GM12873 (cell line): ENCODE results near the gene PSMG1.

ENCODE experiments used
- TF ChIP-seq, protein P1 (sequence below): IDR thresholded peaks from 2 replicates; pipeline ENCODE4 v1.5.1; 2012; ENCODE audit warnings: low read depth, mild to moderate bottlenecking, moderate library complexity, low read length, control low read depth; ENCODE audit not compliant: insufficient read depth; ENCODE audit errors: missing control alignments

The PSMG1 gene

DNA sequence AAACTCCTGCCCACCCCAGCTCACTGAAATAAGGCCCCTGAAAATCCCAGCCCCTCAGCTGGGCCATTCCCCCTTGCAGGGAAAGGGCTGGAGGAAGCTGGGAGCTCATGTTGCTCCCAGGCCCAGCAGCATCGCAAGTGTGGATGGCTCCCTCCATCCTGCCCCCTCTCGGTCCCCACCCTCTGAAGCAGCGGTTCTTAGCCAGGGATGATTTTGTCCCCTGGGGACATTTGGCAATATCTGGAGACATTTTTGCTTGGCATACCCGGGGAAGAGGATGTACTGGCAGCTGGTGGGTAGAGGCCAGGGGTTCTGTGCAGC lies 56.8 kb downstream of the PSMG1 start:
- TF ChIP-seq, protein P1, sequence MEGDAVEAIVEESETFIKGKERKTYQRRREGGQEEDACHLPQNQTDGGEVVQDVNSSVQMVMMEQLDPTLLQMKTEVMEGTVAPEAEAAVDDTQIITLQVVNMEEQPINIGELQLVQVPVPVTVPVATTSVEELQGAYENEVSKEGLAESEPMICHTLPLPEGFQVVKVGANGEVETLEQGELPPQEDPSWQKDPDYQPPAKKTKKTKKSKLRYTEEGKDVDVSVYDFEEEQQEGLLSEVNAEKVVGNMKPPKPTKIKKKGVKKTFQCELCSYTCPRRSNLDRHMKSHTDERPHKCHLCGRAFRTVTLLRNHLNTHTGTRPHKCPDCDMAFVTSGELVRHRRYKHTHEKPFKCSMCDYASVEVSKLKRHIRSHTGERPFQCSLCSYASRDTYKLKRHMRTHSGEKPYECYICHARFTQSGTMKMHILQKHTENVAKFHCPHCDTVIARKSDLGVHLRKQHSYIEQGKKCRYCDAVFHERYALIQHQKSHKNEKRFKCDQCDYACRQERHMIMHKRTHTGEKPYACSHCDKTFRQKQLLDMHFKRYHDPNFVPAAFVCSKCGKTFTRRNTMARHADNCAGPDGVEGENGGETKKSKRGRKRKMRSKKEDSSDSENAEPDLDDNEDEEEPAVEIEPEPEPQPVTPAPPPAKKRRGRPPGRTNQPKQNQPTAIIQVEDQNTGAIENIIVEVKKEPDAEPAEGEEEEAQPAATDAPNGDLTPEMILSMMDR: no peak

DNA sequence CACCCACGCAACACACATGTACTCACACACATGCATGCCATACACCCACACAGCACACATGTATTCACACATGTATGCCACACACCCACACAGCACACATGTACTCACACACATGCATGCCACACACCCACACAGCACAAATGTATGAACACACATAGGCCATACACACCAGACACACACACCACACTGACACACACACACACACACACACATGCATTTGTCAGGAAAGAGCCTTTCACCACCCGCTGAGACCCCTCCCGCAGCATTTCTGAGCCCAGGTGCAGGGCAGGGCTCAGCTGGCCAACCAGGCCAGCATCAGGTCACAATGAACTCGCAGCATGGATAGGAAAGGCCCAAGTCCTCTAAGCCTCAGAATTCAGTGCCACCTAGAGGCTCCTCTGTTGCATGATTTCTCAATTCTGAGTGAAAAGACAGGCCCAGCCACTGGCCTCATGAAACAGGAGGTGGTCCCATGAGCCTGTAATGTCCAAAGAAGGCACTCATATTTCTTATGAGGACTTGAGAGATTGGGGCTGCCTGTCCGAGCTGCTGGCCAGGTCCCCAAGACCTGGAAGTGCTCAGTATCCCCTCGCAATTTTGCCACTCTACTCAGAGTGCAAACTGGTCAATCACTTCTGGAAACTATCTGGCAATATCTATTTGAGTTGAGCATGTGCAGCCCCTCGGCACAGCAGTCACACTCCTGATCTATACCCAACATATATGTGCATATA lies 57.3 kb downstream of the PSMG1 start:
- TF ChIP-seq, protein P1: peak; percentile 57
